Pons (tissue), 1 donor: ENCODE data around the gene SEMA4G.
"Not testable (repeated sequence)": the region's sequence is repeated elsewhere in the genome, so short reads cannot be mapped to it uniquely, and the experiment has no call there.

Experiments
- DNase-seq: peaks from one replicate; pipeline ENCODE4 v3.0.0-alpha.2; 2016; ENCODE audit warnings: low spot score

Gene SEMA4G

DNA sequence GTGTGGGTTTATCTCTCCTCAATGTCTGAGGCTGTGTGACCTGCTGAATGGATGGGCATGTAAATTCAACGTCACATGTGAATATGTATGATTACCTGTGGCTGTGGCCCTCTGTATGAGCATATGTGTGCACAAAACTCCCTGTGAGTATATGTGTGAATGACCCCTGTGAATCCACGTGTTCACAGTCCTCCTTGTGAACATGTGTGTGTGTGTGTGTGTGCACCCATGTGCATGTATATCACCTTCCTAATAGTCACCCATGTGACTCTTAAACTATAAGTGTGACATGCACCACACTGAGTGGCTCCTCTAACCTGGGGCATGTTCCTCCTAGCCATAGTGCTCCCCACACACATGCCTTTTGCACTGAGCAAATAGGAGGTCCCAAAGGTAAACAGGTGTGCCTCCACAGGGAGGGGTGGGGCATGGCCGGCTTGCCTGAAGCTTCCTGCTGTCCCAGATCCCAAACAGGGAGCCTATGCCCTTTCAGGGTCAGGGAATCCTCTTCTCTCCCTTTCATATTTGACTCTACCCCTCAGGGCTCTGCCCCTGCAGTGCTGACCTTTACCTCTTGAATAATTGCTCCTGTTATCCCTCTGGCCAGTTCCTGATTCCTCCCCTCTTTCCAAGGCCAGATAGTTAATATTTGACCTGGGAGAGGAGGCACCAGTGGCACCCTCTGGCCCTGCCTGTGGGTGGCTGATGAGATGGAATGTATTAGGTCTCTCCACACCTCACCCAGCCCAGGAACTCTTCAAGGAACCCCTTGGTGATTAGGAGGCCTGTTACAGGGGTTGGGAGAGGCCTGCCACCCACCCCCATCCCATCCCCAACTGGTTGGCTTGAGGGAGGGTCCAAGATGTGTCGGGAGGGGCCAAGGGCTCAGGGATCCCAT lies 1.9 kb downstream of the SEMA4G start:
- no peak for DNase-seq

DNA sequence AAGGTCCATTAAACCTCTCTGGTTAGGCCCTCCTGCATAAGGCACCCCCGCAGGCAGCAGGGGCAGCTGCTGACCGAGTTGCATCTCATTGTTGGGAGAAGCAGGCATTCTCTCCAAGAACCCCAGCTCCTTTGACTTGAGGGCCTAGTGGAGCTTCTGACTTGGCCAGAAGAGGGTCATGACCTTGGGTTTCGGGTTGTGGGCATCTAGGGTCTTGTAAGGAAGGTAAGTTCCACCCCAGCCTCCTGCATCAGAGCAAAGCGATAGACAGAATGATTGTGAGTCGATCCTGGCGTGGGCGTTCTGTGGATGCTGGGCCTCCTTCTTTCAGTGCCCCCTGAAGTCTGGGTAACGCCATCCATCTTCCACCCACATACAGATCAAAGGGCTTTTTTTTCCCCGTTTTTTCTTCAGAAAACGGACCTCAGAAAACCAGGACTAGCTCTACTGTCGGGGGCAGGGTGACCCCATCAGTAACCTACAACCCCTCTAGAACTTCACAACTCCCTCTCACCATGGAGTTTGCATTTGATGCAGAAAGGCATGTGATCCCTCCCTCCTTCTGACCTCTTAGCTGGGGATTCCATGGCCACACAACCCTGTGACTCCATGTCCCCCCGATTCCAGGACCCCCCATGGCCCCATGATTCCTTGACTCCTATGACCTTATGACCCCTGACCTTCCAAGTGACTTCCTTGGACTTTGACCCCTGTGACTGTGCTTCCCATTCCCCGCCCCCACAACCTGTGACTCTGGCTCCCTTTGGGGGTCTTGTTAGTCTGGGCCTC lies 3.0 kb downstream of the SEMA4G start:
- DNase-seq: no peak

DNA sequence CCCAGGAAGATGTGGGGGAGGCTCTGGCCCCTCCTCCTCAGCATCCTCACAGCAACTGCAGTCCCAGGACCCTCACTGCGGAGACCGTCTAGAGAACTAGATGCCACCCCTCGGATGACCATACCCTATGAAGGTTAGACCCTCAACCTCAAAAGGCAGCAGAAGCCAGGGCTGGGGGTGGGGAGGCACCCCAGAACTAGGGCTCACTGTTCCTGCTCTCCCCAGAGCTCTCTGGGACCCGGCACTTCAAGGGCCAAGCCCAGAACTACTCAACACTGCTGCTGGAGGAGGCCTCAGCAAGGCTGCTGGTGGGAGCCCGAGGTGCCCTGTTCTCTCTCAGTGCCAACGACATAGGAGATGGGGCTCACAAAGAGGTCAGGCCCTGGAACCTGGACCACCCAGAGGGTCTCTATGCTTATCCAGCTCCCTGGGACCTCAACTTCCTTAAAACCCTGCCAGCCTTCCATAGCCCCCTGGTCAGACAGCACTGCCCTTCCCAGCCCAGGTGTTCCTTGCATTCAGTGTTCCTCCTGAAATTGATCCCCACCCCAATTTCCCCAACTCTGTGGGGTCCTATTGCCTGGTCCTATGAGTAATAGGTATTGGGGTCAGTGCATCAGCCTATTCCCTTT lies 3.7 kb downstream of the SEMA4G start:
- DNase-seq: no peak

DNA sequence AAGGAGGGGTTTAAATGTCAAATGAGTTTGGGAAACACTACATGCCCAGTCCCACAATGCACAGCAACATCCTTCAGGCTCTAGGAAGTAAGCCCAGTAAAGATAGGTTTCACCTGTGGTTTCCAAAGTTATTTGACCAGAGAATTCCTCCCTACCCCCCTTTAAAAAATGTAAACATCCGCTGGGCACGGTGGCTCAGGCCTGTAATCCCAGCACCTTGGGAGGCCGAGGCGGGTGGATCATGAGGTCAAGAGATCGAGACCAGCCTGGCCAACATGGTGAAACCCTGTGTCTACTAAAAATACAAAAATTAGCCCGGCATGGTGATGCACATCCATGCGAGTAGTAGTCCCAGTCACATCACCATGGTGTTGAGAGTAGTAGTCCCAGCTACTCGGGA lies 6.1 kb downstream of the SEMA4G start:
- DNase-seq: not testable (repeated sequence)

DNA sequence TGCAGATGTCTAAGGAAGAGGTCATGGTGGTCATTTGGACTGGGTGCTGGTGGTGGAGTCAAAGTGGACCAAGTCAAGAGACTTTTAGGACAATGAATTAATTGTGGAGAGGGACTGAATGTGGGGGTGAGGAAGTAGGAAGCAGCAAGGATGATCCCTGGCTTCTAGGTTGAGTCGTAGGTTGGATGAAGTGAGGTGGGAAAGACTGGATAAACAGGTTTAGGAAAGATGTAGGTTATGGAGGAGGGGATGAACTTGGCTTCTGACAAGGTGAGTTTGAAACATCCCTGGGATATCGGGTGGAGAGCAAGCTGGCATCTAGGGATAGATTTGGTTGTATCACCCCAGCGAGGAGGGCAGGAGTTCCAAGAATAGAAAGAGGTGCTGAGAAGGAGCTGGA lies 7.6 kb downstream of the SEMA4G start:
- no peak for DNase-seq

DNA sequence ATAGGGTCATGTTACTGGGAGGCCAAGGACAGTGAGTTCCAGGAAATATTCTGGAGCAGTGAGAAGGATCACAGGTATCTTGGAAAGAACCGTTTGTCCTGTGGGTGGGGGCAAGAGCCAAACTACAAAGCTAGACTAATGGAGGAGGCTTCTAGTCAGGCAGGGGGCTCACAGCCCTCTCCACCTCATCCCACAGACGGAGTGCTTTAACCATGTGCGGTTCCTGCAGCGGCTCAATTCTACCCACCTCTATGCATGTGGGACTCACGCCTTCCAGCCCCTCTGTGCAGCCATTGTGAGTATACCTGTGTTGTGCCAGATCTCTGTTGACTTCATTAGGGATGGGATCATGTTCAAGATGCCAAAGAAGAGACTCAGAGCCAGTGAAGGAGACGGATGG lies 8.1 kb downstream of the SEMA4G start:
- DNase-seq: no peak

DNA sequence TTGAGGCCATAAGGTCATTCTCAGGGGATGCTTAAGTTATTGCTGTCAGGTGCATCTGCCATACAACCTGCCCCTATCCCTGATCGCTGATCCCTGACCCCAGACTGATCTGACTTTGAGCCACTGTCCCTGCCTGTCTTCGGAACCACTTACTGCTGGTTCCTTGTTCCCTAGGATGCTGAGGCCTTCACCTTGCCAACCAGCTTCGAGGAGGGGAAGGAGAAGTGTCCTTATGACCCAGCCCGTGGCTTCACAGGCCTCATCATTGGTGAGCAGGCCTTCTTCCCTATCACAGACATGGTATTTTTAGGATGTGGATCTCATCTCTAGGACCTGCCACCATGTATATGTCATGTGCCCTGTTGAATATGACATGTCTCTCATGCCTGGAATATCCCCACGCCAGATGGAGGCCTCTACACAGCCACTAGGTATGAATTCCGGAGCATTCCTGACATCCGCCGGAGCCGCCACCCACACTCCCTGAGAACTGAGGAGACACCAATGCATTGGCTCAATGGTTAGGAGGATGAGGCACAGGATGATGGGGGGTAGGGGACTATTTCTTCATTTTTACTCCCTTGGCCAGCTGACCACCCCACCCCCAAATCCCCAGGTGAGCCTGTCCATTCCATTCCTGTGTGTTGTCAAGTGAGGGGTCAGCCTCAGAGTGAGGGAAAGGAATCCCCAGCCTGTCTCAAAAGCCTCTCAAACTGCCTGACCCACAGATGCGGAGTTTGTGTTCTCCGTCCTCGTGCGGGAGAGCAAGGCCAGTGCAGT lies 9.0 kb downstream of the SEMA4G start:
- no peak for DNase-seq

DNA sequence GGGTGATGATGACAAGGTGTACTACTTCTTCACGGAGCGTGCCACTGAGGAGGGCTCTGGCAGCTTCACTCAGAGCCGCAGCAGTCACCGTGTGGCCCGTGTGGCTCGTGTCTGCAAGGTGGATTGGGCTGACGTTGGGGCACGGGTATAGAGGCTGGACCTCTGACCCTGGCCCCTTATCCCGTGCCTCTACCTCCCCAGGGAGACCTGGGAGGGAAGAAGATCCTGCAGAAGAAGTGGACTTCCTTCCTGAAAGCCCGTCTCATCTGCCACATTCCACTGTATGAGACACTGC lies 9.5 kb downstream of the SEMA4G start:
- no peak for DNase-seq

DNA sequence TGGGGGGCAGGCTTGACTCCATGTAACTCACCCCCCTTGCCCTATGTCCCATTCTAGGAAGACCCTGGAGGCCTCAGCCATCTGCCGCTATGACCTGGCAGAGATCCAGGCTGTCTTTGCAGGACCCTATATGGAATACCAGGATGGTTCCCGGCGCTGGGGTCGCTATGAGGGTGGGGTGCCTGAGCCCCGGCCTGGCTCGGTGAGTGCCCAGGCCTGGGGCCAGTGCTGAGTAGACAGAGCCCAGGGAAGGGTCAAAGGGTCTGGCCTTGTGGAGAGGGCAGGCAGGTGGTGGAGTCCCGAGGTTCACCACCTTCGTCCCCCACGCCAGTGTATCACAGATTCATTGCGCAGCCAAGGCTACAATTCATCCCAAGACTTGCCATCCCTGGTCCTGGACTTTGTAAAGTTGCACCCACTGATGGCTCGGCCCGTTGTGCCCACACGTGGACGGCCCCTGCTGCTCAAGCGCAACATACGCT lies 10.5 kb downstream of the SEMA4G start:
- DNase-seq: no peak

DNA sequence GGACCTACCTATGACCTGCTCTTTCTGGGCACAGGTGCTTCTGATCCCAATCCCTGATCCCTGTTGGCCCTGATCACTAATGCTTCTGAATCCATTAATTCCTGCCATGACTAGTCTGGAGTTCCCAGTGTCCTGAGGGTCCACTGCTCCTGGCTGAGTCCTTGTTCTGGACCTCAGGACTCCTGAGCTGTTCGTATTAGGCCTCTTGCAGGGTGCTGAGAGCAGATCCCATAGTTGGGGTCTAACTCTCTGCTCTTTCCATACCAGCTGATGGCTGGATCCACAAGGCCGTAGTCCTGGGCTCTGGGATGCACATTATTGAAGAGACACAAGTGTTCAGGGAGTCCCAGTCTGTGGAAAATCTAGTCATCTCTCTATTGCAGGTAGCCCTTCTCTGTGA lies 11.0 kb downstream of the SEMA4G start:
- DNase-seq: no peak

DNA sequence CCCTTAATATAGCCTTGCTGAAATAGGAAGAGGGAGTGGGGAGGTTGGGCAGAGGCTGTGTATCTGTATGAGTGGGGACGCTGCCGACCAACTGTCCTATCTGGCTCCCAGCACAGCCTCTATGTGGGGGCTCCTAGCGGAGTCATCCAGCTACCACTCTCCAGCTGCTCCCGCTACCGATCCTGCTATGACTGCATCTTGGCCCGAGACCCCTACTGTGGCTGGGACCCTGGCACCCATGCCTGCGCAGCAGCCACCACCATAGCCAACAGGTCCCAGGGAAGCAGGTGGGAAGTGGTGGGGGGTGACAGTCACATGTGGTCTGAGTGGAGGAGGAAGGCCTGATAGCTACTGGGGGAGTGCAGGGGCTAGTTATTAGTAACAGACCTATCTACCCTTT lies 11.4 kb downstream of the SEMA4G start:
- no peak for DNase-seq

DNA sequence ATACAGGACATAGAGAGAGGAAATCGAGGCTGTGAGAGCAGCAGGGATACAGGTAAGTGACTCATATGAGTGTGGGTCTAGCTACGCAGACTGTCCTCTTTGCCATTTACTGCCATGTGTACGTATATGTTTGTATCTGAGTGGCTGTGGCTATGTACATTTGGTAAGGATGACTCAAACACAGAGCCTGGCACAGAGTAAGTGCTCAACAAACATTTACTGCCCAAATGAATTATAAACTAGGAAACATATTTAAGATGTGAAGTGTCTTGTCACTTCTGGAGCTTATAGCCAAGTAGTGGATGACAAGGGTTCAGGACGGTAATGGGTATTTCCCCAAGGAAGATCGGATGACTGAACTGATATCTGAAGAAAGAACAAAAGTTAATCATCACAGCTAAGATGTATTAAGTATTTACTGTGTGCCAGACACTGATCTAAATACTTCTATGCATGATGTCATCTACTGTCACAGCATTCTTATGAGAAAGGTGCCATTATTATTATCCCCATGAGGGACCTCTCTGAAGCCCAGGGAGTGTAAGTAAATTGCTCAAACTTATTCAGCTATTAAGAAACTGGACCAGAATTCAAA lies 12.0 kb downstream of the SEMA4G start:
- DNase-seq: no peak

DNA sequence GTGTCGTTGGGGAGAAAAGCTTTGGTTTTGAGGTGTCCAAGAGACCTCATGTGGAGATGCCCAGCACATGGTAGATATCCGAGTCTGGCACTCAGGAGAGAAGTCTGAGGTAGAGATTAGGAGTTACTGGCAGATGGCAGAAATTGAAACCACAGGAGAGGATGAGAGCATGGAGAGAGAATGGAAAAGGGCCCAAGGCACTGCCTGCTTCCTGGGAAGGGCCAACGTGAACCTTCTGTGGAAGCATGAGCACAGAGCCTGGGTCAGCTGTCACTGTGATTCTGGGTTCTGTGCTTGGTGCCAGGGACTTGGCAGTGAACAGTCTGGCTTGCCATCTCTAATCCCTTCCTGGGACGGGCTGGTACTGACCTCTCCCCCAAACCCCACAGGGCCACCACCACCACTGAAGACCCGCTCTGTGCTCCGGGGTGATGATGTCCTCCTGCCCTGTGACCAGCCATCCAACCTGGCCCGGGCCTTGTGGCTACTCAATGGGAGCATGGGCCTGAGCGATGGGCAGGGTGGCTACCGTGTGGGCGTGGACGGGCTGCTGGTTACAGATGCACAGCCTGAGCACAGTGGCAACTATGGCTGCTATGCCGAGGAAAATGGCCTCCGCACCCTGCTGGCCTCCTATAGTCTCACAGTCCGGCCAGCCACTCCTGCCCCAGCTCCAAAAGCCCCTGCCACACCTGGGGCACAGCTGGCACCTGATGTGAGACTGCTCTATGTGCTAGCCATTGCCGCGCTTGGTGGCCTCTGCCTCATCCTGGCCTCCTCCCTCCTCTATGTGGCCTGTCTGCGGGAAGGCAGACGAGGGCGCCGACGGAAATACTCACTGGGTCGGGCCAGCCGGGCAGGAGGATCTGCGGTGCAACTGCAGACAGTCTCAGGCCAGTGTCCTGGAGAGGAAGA lies 13.9 kb downstream of the SEMA4G start:
- DNase-seq: peak; percentile 49

DNA sequence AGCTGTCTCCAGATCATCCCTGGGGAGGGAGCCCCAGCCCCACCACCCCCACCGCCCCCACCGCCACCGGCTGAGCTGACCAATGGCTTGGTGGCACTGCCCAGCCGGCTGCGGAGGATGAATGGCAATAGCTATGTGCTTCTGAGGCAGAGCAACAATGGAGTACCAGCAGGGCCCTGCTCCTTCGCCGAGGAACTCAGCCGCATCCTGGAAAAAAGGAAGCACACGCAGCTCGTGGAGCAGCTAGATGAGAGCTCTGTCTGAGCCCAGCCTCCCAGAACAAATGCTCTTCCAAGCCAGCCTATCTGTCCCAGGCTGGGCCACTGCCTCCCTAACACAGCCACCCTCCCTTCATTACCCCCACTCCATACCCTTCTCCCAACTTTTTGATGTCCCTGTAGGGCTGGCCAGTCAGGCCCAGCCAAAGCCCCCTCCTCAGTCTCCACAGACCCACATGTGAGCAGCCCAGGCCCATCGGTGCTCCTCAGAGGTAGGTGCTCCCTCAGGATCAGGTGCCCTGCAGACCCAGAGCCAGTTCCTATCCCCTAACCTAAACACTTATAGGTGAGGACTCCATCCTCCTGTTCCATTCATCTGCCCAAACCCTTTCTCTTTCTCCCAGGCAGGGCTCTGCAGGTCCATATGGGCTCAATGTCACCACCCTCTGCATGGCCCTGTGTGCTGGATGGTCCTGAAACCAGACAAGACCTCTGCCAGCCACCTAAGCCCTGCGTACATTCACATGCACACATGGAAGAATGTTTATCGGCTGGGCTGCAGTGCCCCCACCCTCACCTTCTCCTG lies 14.8 kb downstream of the SEMA4G start:
- DNase-seq: no peak

DNA sequence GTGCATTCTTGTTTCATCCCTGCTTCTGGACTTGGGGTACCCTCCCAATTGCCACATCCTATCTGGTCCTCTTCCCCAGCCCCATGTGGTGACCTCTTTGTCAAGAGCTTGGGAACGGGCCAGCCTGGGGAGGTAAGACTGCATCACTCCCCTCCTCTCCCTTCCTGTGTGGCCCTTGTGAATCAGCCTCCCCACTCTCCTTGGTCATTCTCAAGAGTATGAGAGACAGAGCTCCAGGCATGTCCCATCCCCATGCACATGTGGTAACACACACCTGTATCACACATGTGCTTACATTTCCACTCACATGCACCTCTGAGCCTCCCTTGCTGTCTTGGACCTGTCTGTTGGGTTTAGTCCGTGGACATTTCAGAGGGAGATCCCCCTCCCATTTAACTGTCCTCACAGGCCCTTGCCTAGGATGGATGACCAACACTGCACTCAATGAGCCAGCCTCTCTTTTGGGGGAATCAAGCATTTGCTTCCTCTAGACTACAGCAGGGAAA lies 15.4 kb downstream of the SEMA4G start:
- no peak for DNase-seq

DNA sequence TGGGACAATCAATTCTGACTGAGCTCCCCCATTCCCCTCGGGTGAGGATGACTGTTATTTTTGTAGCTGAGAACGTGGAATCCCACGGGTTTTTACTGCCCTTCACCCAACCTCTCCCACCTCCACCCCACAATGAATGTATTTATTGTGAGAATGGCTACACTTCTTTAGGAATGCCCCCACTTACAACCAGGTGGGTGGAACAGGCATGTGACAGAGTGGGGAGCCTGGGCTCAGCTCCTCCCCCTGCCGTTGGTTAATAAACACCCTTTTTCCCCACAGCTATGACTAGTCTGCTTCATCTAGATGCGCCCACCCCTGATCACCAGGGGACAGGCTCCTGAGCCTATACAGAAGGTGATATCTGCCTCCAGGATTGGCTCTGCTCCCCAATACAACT lies 16.0 kb downstream of the SEMA4G start:
- no peak for DNase-seq

DNA sequence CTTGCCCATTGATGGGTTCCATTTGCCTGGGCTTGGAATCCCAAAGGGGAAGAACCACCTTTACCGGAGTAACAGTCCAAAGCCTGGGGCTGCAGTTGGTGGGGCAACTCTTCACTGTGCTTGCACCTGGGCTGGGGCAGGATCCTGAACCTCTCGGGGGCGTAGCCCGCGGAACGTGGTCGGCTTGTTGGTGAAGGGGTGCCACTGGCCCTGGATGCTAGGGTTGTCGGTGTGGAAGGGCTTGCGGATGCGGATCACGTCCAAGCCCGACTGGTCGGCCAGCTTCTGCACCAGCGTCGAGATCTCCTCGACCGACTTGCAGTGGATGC lies 17.3 kb downstream of the SEMA4G start:
- no peak for DNase-seq

DNA sequence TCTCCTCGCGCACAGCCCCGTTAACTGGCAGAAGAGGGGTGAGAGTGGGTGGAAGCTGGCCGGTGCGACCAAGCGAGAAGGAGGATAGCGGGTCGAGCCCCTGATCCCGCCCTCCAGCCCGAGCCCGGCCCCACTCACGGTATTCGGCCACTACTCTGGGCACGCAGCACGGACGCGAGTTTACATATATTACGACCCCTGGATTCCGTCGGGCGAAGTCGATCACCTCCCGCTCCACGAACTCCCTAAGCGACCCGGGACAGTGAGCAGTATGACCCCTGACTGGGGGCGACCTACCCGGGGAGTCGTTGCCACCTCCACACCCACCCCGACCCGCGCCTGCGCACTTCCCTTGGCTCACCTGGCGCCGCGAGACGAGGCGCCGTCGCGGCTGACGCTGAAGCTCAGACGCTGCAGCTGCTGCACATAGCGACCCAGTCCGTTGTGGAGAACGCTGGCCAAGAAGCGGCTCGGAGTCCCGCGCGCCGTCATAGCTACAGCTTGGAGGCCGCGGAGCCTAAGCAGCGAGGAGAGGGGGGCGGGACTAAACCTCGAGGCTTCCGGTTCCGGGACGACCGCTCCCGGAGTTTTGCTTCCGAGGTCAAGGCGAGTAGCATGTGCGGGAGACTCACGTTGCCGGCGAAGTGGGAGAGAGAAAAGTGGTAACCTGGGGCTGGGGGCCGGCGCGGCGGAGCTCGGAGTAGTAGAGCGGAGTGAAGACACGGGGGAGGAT lies 17.8 kb downstream of the SEMA4G start, which contains the start of the genes MRPL43 and TWNK:
MRPL43 (minus strand) TSS at position 546 of the 733 bp plus-strand sequence; CDS start at position 492, 54 bp downstream.
TWNK (plus strand) TSS at position 592 of the 733 bp plus-strand sequence. CDS start 668 bp downstream, outside the sequence.
- DNase-seq: peak; percentile 85

DNA sequence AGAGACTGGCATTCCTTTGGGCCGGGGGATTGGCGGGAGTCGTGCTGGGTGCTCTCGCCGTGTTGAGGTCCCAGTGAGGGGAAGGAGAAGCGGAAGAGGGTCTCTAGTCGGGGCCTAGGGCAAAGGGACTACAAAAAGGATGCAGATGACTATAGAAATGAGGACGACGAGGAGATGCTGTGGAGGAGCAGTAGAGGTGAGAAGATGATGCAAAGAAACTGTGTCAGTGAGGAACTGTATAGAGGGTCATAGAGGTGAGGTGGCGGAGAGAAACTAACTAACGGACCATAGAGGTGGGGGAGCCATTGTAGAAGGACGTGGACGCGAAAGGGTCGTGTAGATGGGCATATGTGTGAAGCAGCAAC lies 18.4 kb downstream of the SEMA4G start:
- no peak for DNase-seq
